ENCODE measurements around the gene ZMYND15. TPM values are rescaled to one million over a fixed set of nuclear protein-coding genes. Genes with fewer than 3 reads are reported as not detected.
A peak's percentile ranks its signal among the peaks of the same experiment; 100 is the strongest.

Gene ZMYND15
- total and polyA plus RNA-seq, 4 donors: 0.47 to 2.4 (median 0.71) TPM

- H3K27ac ChIP-seq (ENCODE audit: low read depth in 1 of 2, low read length in 2 of 2): peak overlapping the region in 1 of 2 donors; percentile 17
- H3K4me3 ChIP-seq (ENCODE audit: low read depth in 1 of 3, low read length in 3 of 3): no peak overlapping the region
- WGBS: 27% methylated on average over 10 of the region's 10 CpGs
- peaks cover 0 to 3% (median 0%) of the 10 kb centered on the region in 4 donors for H3K4me1 ChIP-seq (ENCODE audit: control insufficient read depth in 4 of 4, insufficient read depth in 4 of 4, low read length in 3 of 4)
- H3K9ac ChIP-seq (ENCODE audit: low read depth in 1 of 2, low read length in 2 of 2): no peak overlapping the region
- H3K36me3 ChIP-seq (ENCODE audit: control insufficient read depth in 4 of 4, insufficient read depth in 3 of 4, low read depth in 1 of 4, low read length in 3 of 4): no peaks in the 10 kb centered on the region
- H3K27me3 ChIP-seq (ENCODE audit: control insufficient read depth in 4 of 4, insufficient read depth in 4 of 4, low read length in 3 of 4): no peaks in the 10 kb centered on the region
- DNase-seq (ENCODE audit: low spot score): peak; percentile 47
- no peaks in the 10 kb centered on the region for H3K9me3 ChIP-seq (ENCODE audit: control insufficient read depth in 4 of 4, low read length in 3 of 4)
- TF ChIP-seq RAD21 (IDR thresholded peaks at IDR 0.05) (peak; percentile 20 to 47), TAF1 (conservative IDR thresholded peaks at IDR 0.05) (no peak), HNF4G (IDR thresholded peaks at IDR 0.05) (peak; percentile 96), FOXA1 (IDR thresholded peaks at IDR 0.05) (peak; percentile 84), NR2F2 (IDR thresholded peaks at IDR 0.05) (peak; percentile 37), HNF4A (conservative IDR thresholded peaks at IDR 0.05) (peak; percentile 94 to 95), SP1 (IDR thresholded peaks at IDR 0.05) (peak; percentile 97), EGR1 (IDR thresholded peaks at IDR 0.05; ENCODE audit: low read depth in 2 of 2) (peak in 1 of 2 donors; percentile 20), FOXA2 (IDR thresholded peaks at IDR 0.05) (peak; percentile 89), GABPA (IDR thresholded peaks at IDR 0.05 in 1 of 2, conservative IDR thresholded peaks at IDR 0.05 in 1 of 2) (peak; percentile 37 to 72), RXRA (IDR thresholded peaks at IDR 0.05) (peak; percentile 87 to 91), YY1 (IDR thresholded peaks at IDR 0.05) (peak; percentile 57), JUND (IDR thresholded peaks at IDR 0.05) (peak; percentile 92 to 95)
- TF ChIP-seq, protein P1, sequence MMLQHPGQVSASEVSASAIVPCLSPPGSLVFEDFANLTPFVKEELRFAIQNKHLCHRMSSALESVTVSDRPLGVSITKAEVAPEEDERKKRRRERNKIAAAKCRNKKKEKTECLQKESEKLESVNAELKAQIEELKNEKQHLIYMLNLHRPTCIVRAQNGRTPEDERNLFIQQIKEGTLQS (IDR thresholded peaks at IDR 0.05): no peak
- TF ChIP-seq, protein P2, sequence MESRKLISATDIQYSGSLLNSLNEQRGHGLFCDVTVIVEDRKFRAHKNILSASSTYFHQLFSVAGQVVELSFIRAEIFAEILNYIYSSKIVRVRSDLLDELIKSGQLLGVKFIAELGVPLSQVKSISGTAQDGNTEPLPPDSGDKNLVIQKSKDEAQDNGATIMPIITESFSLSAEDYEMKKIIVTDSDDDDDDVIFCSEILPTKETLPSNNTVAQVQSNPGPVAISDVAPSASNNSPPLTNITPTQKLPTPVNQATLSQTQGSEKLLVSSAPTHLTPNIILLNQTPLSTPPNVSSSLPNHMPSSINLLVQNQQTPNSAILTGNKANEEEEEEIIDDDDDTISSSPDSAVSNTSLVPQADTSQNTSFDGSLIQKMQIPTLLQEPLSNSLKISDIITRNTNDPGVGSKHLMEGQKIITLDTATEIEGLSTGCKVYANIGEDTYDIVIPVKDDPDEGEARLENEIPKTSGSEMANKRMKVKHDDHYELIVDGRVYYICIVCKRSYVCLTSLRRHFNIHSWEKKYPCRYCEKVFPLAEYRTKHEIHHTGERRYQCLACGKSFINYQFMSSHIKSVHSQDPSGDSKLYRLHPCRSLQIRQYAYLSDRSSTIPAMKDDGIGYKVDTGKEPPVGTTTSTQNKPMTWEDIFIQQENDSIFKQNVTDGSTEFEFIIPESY (IDR thresholded peaks at IDR 0.05): peak; percentile 77
- TF ChIP-seq, protein P3, sequence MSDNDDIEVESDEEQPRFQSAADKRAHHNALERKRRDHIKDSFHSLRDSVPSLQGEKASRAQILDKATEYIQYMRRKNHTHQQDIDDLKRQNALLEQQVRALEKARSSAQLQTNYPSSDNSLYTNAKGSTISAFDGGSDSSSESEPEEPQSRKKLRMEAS (IDR thresholded peaks at IDR 0.05): peak; percentile 77
- TF ChIP-seq, protein P4, sequence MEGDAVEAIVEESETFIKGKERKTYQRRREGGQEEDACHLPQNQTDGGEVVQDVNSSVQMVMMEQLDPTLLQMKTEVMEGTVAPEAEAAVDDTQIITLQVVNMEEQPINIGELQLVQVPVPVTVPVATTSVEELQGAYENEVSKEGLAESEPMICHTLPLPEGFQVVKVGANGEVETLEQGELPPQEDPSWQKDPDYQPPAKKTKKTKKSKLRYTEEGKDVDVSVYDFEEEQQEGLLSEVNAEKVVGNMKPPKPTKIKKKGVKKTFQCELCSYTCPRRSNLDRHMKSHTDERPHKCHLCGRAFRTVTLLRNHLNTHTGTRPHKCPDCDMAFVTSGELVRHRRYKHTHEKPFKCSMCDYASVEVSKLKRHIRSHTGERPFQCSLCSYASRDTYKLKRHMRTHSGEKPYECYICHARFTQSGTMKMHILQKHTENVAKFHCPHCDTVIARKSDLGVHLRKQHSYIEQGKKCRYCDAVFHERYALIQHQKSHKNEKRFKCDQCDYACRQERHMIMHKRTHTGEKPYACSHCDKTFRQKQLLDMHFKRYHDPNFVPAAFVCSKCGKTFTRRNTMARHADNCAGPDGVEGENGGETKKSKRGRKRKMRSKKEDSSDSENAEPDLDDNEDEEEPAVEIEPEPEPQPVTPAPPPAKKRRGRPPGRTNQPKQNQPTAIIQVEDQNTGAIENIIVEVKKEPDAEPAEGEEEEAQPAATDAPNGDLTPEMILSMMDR (IDR thresholded peaks at IDR 0.05; ENCODE audit: low read depth, low read length, missing input control): no peak
- TF ChIP-seq, protein P5, sequence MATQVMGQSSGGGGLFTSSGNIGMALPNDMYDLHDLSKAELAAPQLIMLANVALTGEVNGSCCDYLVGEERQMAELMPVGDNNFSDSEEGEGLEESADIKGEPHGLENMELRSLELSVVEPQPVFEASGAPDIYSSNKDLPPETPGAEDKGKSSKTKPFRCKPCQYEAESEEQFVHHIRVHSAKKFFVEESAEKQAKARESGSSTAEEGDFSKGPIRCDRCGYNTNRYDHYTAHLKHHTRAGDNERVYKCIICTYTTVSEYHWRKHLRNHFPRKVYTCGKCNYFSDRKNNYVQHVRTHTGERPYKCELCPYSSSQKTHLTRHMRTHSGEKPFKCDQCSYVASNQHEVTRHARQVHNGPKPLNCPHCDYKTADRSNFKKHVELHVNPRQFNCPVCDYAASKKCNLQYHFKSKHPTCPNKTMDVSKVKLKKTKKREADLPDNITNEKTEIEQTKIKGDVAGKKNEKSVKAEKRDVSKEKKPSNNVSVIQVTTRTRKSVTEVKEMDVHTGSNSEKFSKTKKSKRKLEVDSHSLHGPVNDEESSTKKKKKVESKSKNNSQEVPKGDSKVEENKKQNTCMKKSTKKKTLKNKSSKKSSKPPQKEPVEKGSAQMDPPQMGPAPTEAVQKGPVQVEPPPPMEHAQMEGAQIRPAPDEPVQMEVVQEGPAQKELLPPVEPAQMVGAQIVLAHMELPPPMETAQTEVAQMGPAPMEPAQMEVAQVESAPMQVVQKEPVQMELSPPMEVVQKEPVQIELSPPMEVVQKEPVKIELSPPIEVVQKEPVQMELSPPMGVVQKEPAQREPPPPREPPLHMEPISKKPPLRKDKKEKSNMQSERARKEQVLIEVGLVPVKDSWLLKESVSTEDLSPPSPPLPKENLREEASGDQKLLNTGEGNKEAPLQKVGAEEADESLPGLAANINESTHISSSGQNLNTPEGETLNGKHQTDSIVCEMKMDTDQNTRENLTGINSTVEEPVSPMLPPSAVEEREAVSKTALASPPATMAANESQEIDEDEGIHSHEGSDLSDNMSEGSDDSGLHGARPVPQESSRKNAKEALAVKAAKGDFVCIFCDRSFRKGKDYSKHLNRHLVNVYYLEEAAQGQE (IDR thresholded peaks at IDR 0.05): peak; percentile 62
Measured at GRCh38 chr17:4759776-4760236, 20.2 kb downstream of the ZMYND15 start.
